Type B pancreatic cell (in vitro differentiated cells): Measurements from ENCODE around the gene GLDN. TPM values are rescaled to one million over a fixed set of nuclear protein-coding genes. Genes with fewer than 3 reads are reported as not detected.

Experiments used
- DNase-seq: peaks from one replicate; pipeline ENCODE4 v3.0.0; 2021; ENCODE audit warnings: mixed read lengths; ENCODE audit not compliant: unreplicated experiment; ENCODE audit errors: extremely low spot score
- H3K27ac Mint-ChIP-seq: 2 replicates; pipeline ENCODE4 v1.8.0; 2021; ENCODE audit warnings: mild to moderate bottlenecking, mixed read lengths
- H3K27me3 Mint-ChIP-seq: 2 replicates; pipeline ENCODE4 v1.8.0; 2021; ENCODE audit warnings: mixed read lengths
- H3K36me3 Mint-ChIP-seq: 2 replicates; pipeline ENCODE4 v1.8.0; 2021; ENCODE audit warnings: mixed read lengths
- H3K4me1 Mint-ChIP-seq: one replicate; pipeline ENCODE4 v1.8.0; 2021; ENCODE audit warnings: mixed read lengths; ENCODE audit not compliant: unreplicated experiment
- H3K4me3 Mint-ChIP-seq: 2 replicates; pipeline ENCODE4 v1.8.0; 2021; ENCODE audit warnings: mild to moderate bottlenecking, mixed read lengths
- H3K9me3 Mint-ChIP-seq: 2 replicates; pipeline ENCODE4 v1.8.0; 2021; ENCODE audit warnings: mixed read lengths
- CTCF ChIP-seq: fragments of 200-600 bp; sonication (generic); conservative IDR thresholded peaks from 2 replicates; pipeline ENCODE4 v1.5.0; 2021; ENCODE audit warnings: antibody characterized with exemption, mild to moderate bottlenecking
- total RNA-seq: library from RNA; stranded (reverse); gene quantifications from 2 replicates; pipeline ENCODE4 v1.2.1, GENCODE V29; 2021; ENCODE audit warnings: low replicate concordance

GLDN gene
- total RNA-seq, 1 donor from 2014 or later: 0.68 TPM

GRCh38 chr15:51387699-51388041 lies 46.2 kb downstream of the GLDN start:
- TF ChIP-seq CTCF: no peak
- H3K27me3 Mint-ChIP-seq: peaks cover 4% of the 10 kb centered on the region
- no peak overlapping the region for H3K4me3 Mint-ChIP-seq
- no peaks in the 10 kb centered on the region for H3K36me3 Mint-ChIP-seq
- no peak for DNase-seq
- no peaks in the 10 kb centered on the region for H3K9me3 Mint-ChIP-seq
- no peak overlapping the region for H3K27ac Mint-ChIP-seq
- peaks cover 15% of the 10 kb centered on the region for H3K4me1 Mint-ChIP-seq

- no peak overlapping the region for H3K4me3 Mint-ChIP-seq
- H3K36me3 Mint-ChIP-seq: no peaks in the 10 kb centered on the region
- no peak for TF ChIP-seq CTCF
- DNase-seq: no peak
- peaks cover 4% of the 10 kb centered on the region for H3K27me3 Mint-ChIP-seq
- H3K4me1 Mint-ChIP-seq: peaks cover 12% of the 10 kb centered on the region
- H3K27ac Mint-ChIP-seq: no peak overlapping the region
- no peaks in the 10 kb centered on the region for H3K9me3 Mint-ChIP-seq
Observed at GRCh38 chr15:51388726-51389125, 47.3 kb downstream of the GLDN start.

- H3K4me1 Mint-ChIP-seq: peaks cover 12% of the 10 kb centered on the region
- no peak for TF ChIP-seq CTCF
- DNase-seq: no peak
- H3K36me3 Mint-ChIP-seq: no peaks in the 10 kb centered on the region
- peak overlapping the region; percentile 36 for H3K27ac Mint-ChIP-seq
- H3K9me3 Mint-ChIP-seq: no peaks in the 10 kb centered on the region
- H3K4me3 Mint-ChIP-seq: no peak overlapping the region
- peaks cover 4% of the 10 kb centered on the region for H3K27me3 Mint-ChIP-seq
Observed at GRCh38 chr15:51390241-51390965, 48.9 kb downstream of the GLDN start.

- Mint-ChIP-seq H3K4me3 (no peak overlapping the region), H3K27ac (peak overlapping the region; percentile 36)
- DNase-seq: no peak
Observed at GRCh38 chr15:51390966-51391422, 49.5 kb downstream of the GLDN start.

GRCh38 chr15:51396921-51397320 lies 55.5 kb downstream of the GLDN start:
- no peak for TF ChIP-seq CTCF
- H3K9me3 Mint-ChIP-seq: no peaks in the 10 kb centered on the region
- H3K27me3 Mint-ChIP-seq: peaks cover 19% of the 10 kb centered on the region
- no peak for DNase-seq
- H3K4me1 Mint-ChIP-seq: no peaks in the 10 kb centered on the region
- no peak overlapping the region for H3K27ac Mint-ChIP-seq
- no peaks in the 10 kb centered on the region for H3K36me3 Mint-ChIP-seq
- H3K4me3 Mint-ChIP-seq: no peak overlapping the region

More at GRCh38 chr15:51390966-51391422, 49.5 kb downstream of the GLDN start:
- no peak for TF ChIP-seq CTCF
- H3K9me3 Mint-ChIP-seq: no peaks in the 10 kb centered on the region
- H3K36me3 Mint-ChIP-seq: no peaks in the 10 kb centered on the region
- H3K4me1 Mint-ChIP-seq: peaks cover 12% of the 10 kb centered on the region
- peaks cover 4% of the 10 kb centered on the region for H3K27me3 Mint-ChIP-seq
